ENCODE data around the gene RPN1.

Gene RPN1

GRCh38 chr3:128584412-128585020, 66.1 kb downstream of the RPN1 start:
- TF ChIP-seq CTCF (IDR thresholded peaks at IDR 0.05; ENCODE audit: low read depth, low read length, missing control alignments) = peak; percentile 71
- in situ Hi-C loops (cut with HindIII; ENCODE audit: low sequenced_read_pairs) = loop anchor here (25.0 kb wide), 1 partner anchor 422 kb away; the partner anchor contains the start of gene EEFSEC
- no peak for DNase-seq (ENCODE audit: low read depth)
- no peak overlapping the region for H3K4me3 ChIP-seq (ENCODE audit: low read depth, low read length)

- no peak for DNase-seq (ENCODE audit: low read depth)
- H3K4me3 ChIP-seq (ENCODE audit: low read depth, low read length) = no peak overlapping the region
- TF ChIP-seq CTCF (IDR thresholded peaks at IDR 0.05; ENCODE audit: low read depth, low read length, missing control alignments) = no peak
- in situ Hi-C loops (cut with HindIII; ENCODE audit: low sequenced_read_pairs) = loop anchor here (25.0 kb wide), 1 partner anchor 419 kb away; the partner anchor contains the start of gene EEFSEC
These were observed 69.1 kb downstream of the RPN1 start for GRCh38 chr3:128581566-128581965.

GRCh38 chr3:128579927-128580326, 70.7 kb downstream of the RPN1 start:
- no peak for DNase-seq (ENCODE audit: low read depth)
- in situ Hi-C loops (cut with HindIII; ENCODE audit: low sequenced_read_pairs) = loop anchor here (5.0 to 25.0 kb wide), 3 partner anchors 43 to 418 kb away; partner anchors contain the start of gene EEFSEC
- no peak overlapping the region for H3K4me3 ChIP-seq (ENCODE audit: low read depth, low read length)
- no peak for TF ChIP-seq CTCF (IDR thresholded peaks at IDR 0.05; ENCODE audit: low read depth, low read length, missing control alignments)

GRCh38 chr3:128578346-128578745, 72.3 kb downstream of the RPN1 start:
- H3K4me3 ChIP-seq (ENCODE audit: low read depth, low read length) = no peak overlapping the region
- DNase-seq (ENCODE audit: low read depth) = no peak
- in situ Hi-C loops (cut with HindIII; ENCODE audit: low sequenced_read_pairs) = loop anchor here (5.0 to 25.0 kb wide), 3 partner anchors 41 to 416 kb away; partner anchors contain the start of gene EEFSEC
- no peak for TF ChIP-seq CTCF (IDR thresholded peaks at IDR 0.05; ENCODE audit: low read depth, low read length, missing control alignments)

- no peak overlapping the region for H3K4me3 ChIP-seq (ENCODE audit: low read depth, low read length)
- in situ Hi-C loops (cut with HindIII; ENCODE audit: low sequenced_read_pairs) = loop anchor here (5.0 to 25.0 kb wide), 3 partner anchors 40 to 415 kb away; partner anchors contain the start of gene EEFSEC
- DNase-seq (ENCODE audit: low read depth) = no peak
- TF ChIP-seq CTCF (IDR thresholded peaks at IDR 0.05; ENCODE audit: low read depth, low read length, missing control alignments) = no peak
These were observed 72.9 kb downstream of the RPN1 start for GRCh38 chr3:128577711-128578110.

- in situ Hi-C loops (cut with HindIII; ENCODE audit: low sequenced_read_pairs) = loop anchor here (5.0 to 25.0 kb wide), 3 partner anchors 39 to 414 kb away; partner anchors contain the start of gene EEFSEC
- TF ChIP-seq CTCF (IDR thresholded peaks at IDR 0.05; ENCODE audit: low read depth, low read length, missing control alignments) = no peak
- DNase-seq (ENCODE audit: low read depth) = no peak
These were observed 74.3 kb downstream of the RPN1 start for GRCh38 chr3:128576290-128576689.

More at GRCh38 chr3:128576290-128576689, 74.3 kb downstream of the RPN1 start:
- H3K4me3 ChIP-seq (ENCODE audit: low read depth, low read length) = no peak overlapping the region

Data from astrocyte of the cerebellum (primary cell).